HG02759 (cell line): Measurements from ENCODE around the gene SORCS2.

ENCODE experiments used
- ATAC-seq: cut with Tn5 transposase; IDR thresholded peaks from one replicate; pipeline ENCODE4 v1.9.1; 2021; ENCODE audit warnings: mild to moderate bottlenecking, moderate library complexity; ENCODE audit not compliant: unreplicated experiment

The SORCS2 gene

DNA sequence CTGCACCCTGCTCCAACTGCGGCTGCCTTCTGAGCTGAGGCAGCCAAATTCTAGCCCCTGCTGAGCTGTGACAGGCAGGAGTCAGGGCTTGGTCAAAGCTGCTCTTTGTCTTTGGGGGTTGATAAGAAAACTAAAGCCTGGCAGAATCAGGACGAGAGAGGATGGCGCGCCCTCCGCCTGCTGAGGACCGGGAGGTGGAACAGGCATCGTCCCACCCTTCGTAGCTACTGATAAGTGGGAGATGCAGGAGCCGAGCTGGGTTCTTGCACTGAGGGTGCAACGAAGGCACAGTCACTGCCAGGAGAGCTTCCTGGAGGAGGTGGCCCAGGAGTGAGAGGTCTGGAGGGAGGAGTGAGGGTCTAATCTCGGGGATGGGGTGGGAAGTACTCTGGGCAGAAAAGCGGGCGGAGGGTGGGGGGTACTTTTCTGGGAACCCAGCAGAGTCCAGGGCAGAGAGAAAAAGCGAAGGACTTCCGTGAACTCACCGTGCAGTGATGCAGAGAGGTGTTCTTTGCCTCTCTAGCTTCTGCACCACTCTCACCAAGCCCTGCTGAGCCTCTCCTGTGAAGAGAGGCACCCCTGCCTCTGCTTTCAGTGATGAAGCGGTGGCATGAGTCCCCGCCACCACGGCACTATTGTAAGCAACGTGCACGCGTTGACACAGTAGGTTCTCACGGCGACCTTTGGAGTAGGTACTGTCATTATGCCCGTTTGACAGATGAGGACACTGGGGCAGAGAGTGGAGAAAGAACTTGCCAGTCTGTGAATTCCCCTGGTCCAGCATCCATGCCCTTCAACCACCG, 107.8 kb downstream of the SORCS2 start:
- ATAC-seq: no peak

GRCh38 chr4:7300711-7301095, 108.4 kb downstream of the SORCS2 start:
- ATAC-seq: no peak

DNA sequence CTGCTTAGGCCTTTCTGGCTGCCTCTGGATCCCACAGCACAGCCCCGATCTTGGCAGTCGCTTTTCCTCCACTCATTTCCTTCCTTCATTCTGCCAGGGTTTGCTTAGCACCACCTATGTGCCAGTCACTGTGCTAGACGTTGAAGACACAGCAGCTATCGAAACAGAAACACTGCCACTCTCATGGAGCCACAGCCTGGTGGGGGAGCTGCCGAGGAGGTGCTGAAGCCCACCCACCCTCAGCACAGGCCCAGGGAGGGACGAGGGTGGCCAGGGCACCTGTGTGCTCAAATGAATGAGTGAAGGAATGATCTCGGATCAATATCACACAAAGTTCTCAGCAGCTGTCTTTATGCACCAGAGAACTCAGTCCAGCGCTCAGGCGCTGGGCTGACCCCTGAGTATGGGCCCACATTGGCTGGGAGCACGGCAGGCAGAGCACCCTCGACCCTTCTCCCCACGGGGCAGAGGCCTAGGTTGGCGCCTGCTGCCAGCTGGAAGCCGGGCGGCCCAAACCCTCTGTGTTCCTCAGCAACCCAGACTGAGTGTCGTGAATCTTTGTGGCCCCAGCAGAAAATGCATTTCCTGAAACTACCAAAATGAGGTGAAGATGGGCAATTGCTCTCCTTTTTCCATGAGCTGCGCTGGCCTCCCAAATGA, 108.9 kb downstream of the SORCS2 start:
- no peak for ATAC-seq

GRCh38 chr4:7301846-7302630, 109.7 kb downstream of the SORCS2 start:
- ATAC-seq: no peak

GRCh38 chr4:7302781-7303404, 110.6 kb downstream of the SORCS2 start:
- ATAC-seq: no peak

GRCh38 chr4:7303561-7303960, 111.2 kb downstream of the SORCS2 start:
- no peak for ATAC-seq

- ATAC-seq: no peak
Measured at GRCh38 chr4:7304436-7304835, 112.1 kb downstream of the SORCS2 start.

GRCh38 chr4:7306021-7306965, 114.0 kb downstream of the SORCS2 start:
- ATAC-seq: no peak

DNA sequence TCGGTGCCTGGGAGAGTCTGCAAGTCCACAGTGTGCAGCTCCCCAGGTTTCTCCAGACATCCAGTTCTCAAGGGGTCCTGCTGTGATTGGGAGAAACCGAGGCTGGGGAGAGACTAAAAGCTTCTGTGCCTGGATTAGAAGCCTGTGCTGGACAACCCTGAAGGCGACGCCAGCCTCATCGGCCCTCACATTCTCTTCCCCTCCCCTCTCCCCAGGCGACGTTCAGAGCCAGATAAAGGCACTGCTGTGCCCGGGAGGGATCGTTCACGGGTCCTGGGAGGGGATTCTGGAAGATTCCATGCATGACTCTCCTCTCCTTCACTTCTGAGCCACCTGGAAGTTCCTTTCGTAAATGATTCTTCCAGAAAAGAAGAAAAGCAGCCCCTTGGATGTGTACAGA, 114.6 kb downstream of the SORCS2 start:
- ATAC-seq: no peak

DNA sequence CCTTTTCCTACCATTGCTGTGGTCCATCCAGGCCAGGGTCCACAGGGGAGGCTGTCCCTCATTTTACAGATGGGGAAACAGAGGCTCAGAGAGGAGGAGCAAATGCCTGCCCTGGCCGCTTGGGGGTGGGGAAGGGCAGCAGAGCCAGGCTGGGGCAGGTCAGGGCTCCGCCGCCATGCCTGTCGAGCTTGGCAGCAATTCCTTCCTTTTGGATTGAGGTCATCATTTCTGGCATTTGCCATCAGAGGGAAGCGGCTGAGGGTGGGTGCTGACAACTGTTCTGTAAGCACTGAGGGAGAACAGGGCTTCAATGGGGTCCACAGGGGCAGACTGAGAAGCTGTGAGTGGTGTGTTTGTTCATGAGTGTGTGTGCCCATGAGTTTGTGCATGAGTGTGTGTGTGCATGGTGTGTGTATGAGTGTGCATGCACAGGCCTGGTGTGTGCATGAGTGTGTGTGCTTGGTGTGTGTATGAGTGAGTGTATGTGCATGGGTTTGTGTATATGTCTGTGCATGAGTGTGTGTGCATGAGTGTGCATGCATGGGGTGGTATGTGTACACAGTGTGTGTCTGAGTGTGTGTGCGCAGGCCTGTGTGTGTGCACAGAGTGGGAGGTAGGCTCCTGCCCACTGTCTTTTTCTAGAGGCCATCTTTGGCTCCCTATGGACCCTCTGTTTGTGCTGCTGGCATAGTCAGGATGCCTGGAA, 115.2 kb downstream of the SORCS2 start:
- no peak for ATAC-seq

GRCh38 chr4:7309181-7309580, 116.8 kb downstream of the SORCS2 start:
- ATAC-seq: no peak

- no peak for ATAC-seq
Measured at GRCh38 chr4:7309636-7310390, 117.5 kb downstream of the SORCS2 start.

DNA sequence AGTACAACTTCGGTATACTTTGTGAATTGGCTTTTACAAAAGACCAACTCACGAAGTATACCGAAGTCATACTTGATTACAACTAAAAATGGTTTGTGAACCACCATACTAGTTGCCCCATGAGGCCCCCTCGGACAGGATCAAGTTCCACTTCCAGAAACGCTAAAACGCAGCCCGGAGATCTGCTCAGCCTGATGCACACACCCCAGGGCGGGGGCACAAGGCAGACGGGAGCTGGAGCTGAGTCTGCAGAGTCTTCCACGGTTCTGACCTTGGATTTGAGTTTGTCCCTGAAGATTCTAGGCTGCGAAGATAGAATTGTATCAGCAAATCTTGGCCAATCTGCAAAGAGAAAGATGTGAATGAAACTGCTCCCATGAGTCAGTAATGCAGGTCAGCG, 118.1 kb downstream of the SORCS2 start:
- no peak for ATAC-seq

GRCh38 chr4:7311205-7311604, 118.9 kb downstream of the SORCS2 start:
- no peak for ATAC-seq

- ATAC-seq: no peak
Measured at GRCh38 chr4:7312691-7313090, 120.4 kb downstream of the SORCS2 start.

DNA sequence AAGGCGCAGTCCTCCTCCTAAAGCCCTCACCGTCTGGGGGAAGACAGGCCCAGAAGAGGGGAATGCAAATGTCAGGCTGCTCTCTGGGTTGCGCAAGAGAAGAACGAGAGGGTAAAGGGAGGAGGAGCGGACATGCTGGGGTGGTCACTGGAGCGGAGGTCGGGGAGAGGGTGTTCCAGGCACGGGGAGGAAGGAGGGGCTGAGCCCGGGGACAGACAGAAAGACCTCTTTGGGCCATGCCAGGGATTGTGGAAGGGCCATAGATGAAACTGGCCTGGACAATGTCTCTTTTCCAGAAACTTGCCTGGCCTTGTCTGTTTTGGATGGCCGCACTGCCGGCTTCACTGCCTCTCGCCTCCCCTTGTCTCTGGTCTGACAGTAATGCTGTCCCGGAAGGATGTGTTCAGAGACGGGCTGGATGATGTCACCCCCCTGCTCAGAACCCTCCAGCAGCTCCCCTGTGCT, 121.0 kb downstream of the SORCS2 start:
- no peak for ATAC-seq

DNA sequence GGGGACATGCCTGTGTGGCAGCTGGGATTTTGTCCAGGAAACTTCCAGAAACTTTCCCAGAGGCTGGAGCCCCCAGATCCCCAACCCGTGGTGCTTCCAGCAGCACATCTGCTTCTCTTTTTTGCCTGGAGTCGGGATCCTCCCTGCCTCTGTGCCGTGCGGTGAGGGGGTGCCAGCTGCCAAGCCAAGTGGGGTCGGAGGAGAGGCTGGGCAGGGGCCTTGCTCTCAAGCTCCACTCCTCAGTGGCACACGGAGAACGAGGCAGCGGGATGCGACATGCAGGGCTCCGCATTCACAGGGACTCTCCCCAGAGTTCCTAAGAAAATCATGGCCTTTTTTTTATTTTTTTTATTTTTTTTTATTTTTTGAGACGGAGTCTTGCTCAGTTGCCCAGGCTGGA, 121.7 kb downstream of the SORCS2 start:
- no peak for ATAC-seq

GRCh38 chr4:7315286-7315685, 122.9 kb downstream of the SORCS2 start:
- ATAC-seq: no peak

DNA sequence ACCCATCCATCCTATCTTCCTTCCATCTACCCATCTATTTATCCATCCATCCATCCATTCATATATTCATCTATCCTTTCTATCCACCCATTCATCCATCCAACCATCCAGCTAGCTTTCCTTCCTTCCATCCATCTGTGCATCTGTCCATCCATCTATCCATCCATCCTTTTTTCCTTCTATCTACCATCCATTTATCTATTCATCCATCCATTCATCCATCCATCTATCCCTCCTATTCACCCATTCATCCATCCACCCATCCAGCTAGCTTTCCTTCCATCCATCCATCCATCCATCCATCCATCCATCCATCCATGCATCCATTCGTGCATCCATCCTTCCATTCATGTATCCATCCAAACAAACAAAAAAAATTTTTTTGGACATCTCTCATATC, 123.6 kb downstream of the SORCS2 start:
- ATAC-seq: no peak
